Hair follicle dermal papilla cell (primary cell): ENCODE data around the gene SELENOK. TPM values are rescaled to one million over a fixed set of nuclear protein-coding genes. Genes with fewer than 3 reads are reported as not detected.

ENCODE experiments used
- total RNA-seq: library from RNA; depleted of rRNA; stranded (reverse); fragments of >200 nt; gene quantifications from 2 replicates; pipeline ENCODE4 v1.2.3, GENCODE V29; 2012

Gene SELENOK
- total RNA-seq: 11.8 and 12.1 TPM in 2 replicates

GRCh38 chr3:53891497-53892285 lies at the start of gene SELENOK:
TSS of gene SELENOK (minus strand) at chr3:53891859.

GRCh38 chr3:53881691-53882593 lies 9.7 kb downstream of the SELENOK start, which contains the start of gene ACTR8:
TSS of gene ACTR8 (minus strand) at chr3:53882152. CDS start at chr3:53882101, 51 bp downstream.

GRCh38 chr3:53846134-53846850 lies 45.4 kb downstream of the SELENOK start, which contains the start of the genes CHDH and IL17RB:
TSS of gene CHDH (minus strand) at chr3:53846419. CDS start at chr3:53824008, 22,411 bp downstream.
TSS of gene IL17RB (plus strand) at chr3:53846568. CDS start at chr3:53846589, 21 bp downstream.

Other genes starting within 250 kb of the SELENOK start
- 1.6 and 4.4 TPM in 2 replicates for gene CHDH, start 45.4 kb downstream of the SELENOK start, total RNA-seq
- gene IL17RB, start 45.3 kb downstream of the SELENOK start, total RNA-seq: 0.12 and 0.49 TPM in 2 replicates
- gene ACTR8, start 9.7 kb downstream of the SELENOK start, total RNA-seq: 42.3 and 45.6 TPM in 2 replicates
- gene CACNA2D3, start 230.7 kb upstream of the SELENOK start, total RNA-seq: 2.4 and 4.2 TPM in 2 replicates